ENCODE results near the gene LRIF1. TPM values are rescaled to one million over a fixed set of nuclear protein-coding genes. Genes with fewer than 3 reads are reported as not detected.

Gene LRIF1
- total and polyA plus RNA-seq, 10 of the 15 experiments (the other 5 are each of a cell fraction or from before 2014, with no cell fraction given) = 9.7 to 20.3 (median 15.8) TPM

- no peak for TF ChIP-seq CBX5 (IDR thresholded peaks at IDR 0.05; ENCODE audit: low read depth)
- TF ChIP-seq SMARCA5 (IDR thresholded peaks at IDR 0.05) = no peak
- TF ChIP-seq NFXL1 (IDR thresholded peaks at IDR 0.05; ENCODE audit: borderline replicate concordance) = no peak
Observed at GRCh38 chr1:110948038-110948810, 15.5 kb downstream of the LRIF1 start (continued).

- Histone ChIP-seq H3K4me3 (no peak overlapping the region), H3K27me3 (replicated peaks in 1 of 2; ENCODE audit: control insufficient read depth in 2 of 2, insufficient read depth in 2 of 2, low read length in 1 of 2) (no peaks in the 10 kb centered on the region), H3K4me2 (ENCODE audit: control insufficient read depth, insufficient read depth) (no peak overlapping the region), H3K9ac (ENCODE audit: control insufficient read depth, insufficient read depth, low read length) (no peak overlapping the region), H3K36me3 (ENCODE audit: control insufficient read depth in 2 of 2, insufficient read depth in 2 of 2, low read length in 1 of 2) (no peaks in the 10 kb centered on the region; a peak in 1 of 4 replicates), H3K79me2 (ENCODE audit: control insufficient read depth, insufficient read depth, low read length) (no peaks in the 10 kb centered on the region), H3K27ac (ENCODE audit: control insufficient read depth, insufficient read depth) (no peak overlapping the region), H4K20me1 (ENCODE audit: control insufficient read depth, insufficient read depth) (no peaks in the 10 kb centered on the region), H3K4me1 (ENCODE audit: control insufficient read depth, insufficient read depth, low read length) (no peaks in the 10 kb centered on the region), H3K9me3 (replicated peaks; ENCODE audit: control insufficient read depth, insufficient read depth, low read length) (no peaks in the 10 kb centered on the region), H2AFZ (ENCODE audit: control insufficient read depth, low read depth, low read length) (no peak overlapping the region)
- intact Hi-C loops (cut with micrococcal nuclease; ENCODE audit: unreplicated experiment) (no loop called here), in situ Hi-C loops (cut with MboI) (no loop called here)
- no TSS peak for BruUV-seq (replicated peaks)
- WGBS (ENCODE audit: insufficient coverage, insufficient replicate concordance, low lambda C conversion rate, missing lambda C conversion rate) = 97% methylated on average over 2 of the region's 2 CpGs
- ChIA-PET RAD21 (ENCODE audit: unreplicated experiment) (no interaction called here), CTCF (no interaction called here), POLR2A (no interaction called here), SMC1A (ENCODE audit: uncharacterized antibody, unreplicated experiment) (interaction anchor here (0.9 kb wide), 1 partner anchor 21 kb away, joined by 4 read pairs; no protein-coding TSS in a partner anchor)
- ATAC-seq (no peak), DNase-seq (ENCODE audit: low read depth, low spot score) (no peak), FAIRE-seq (no peak)
- TF ChIP-seq ASH2L (IDR thresholded peaks at IDR 0.05; ENCODE audit: borderline replicate concordance, low read depth) = no peak
Observed at GRCh38 chr1:110945626-110946025, 18.1 kb downstream of the LRIF1 start.

GRCh38 chr1:110944806-110945205, 18.9 kb downstream of the LRIF1 start:
- WGBS (ENCODE audit: insufficient coverage, insufficient replicate concordance, low lambda C conversion rate, missing lambda C conversion rate) = 74% methylated on average over 3 of the region's 3 CpGs
- POLR2A ChIA-PET = interaction anchor here (0.6 kb wide), 1 partner anchor 403 kb away, joined by 3 read pairs; no protein-coding TSS in a partner anchor
- Histone ChIP-seq H3K79me2 (ENCODE audit: control insufficient read depth, insufficient read depth, low read length) (no peaks in the 10 kb centered on the region), H3K27ac (ENCODE audit: control insufficient read depth, insufficient read depth) (no peak overlapping the region), H3K4me3 (no peak overlapping the region), H3K36me3 (ENCODE audit: control insufficient read depth in 2 of 2, insufficient read depth in 2 of 2, low read length in 1 of 2) (no peaks in the 10 kb centered on the region; a peak in 1 of 4 replicates), H4K20me1 (ENCODE audit: control insufficient read depth, insufficient read depth) (no peaks in the 10 kb centered on the region), H3K27me3 (replicated peaks in 1 of 2; ENCODE audit: control insufficient read depth in 2 of 2, insufficient read depth in 2 of 2, low read length in 1 of 2) (no peaks in the 10 kb centered on the region), H3K4me2 (ENCODE audit: control insufficient read depth, insufficient read depth) (no peak overlapping the region), H3K9ac (ENCODE audit: control insufficient read depth, insufficient read depth, low read length) (no peak overlapping the region), H3K9me3 (replicated peaks; ENCODE audit: control insufficient read depth, insufficient read depth, low read length) (no peaks in the 10 kb centered on the region), H2AFZ (ENCODE audit: control insufficient read depth, low read depth, low read length) (no peak overlapping the region), H3K4me1 (ENCODE audit: control insufficient read depth, insufficient read depth, low read length) (no peaks in the 10 kb centered on the region)
- SMC1A ChIA-PET (ENCODE audit: uncharacterized antibody, unreplicated experiment) = interaction anchor here (0.9 kb wide), 1 partner anchor 21 kb away, joined by 4 read pairs; no protein-coding TSS in a partner anchor
- RAD21 ChIA-PET (ENCODE audit: unreplicated experiment) = no interaction called here
- in situ Hi-C loops (cut with MboI) = no loop called here
- FAIRE-seq (no peak), ATAC-seq (no peak), DNase-seq (ENCODE audit: low read depth, low spot score) (no peak)
- intact Hi-C loops (cut with micrococcal nuclease; ENCODE audit: unreplicated experiment) = no loop called here
- no TSS peak for BruUV-seq (replicated peaks)
- CTCF ChIA-PET = interaction anchor here (0.7 to 0.9 kb wide), 2 partner anchors 163 to 1567 kb away, joined by 3 to 4 read pairs; no protein-coding TSS in a partner anchor
- TF ChIP-seq NR2C1 (IDR thresholded peaks at IDR 0.05) (no peak), ATF2 (IDR thresholded peaks at IDR 0.05; ENCODE audit: low read length) (no peak), GABPA (IDR thresholded peaks at IDR 0.05; ENCODE audit: low read depth) (no peak), SMAD5 (IDR thresholded peaks at IDR 0.05; ENCODE audit: low read depth) (no peak), TBL1XR1 (IDR thresholded peaks at IDR 0.05; ENCODE audit: low read depth, low read length) (no peak), HDGF (IDR thresholded peaks at IDR 0.05) (no peak), NRF1 (conservative IDR thresholded peaks at IDR 0.05; ENCODE audit: low read depth, low read length) (no peak), YBX1 (IDR thresholded peaks at IDR 0.05) (no peak), CBFB (IDR thresholded peaks at IDR 0.05; ENCODE audit: low read depth) (no peak)

All from GM12878 (cell line).